Measurements from ENCODE around the gene COPS3.

The COPS3 gene

GRCh38 chr17:17252149-17252661 is 28.8 kb downstream of the COPS3 start:
- H3K27ac ChIP-seq, result no peak overlapping the region
- CTCF ChIA-PET, result no interaction called here
- DNase-seq (ENCODE audit: low spot score), result no peak
- no peak for TF ChIP-seq CTCF (conservative IDR thresholded peaks at IDR 0.05; ENCODE audit: low read depth)
- POLR2A ChIA-PET (ENCODE audit: low non-redundant PET), result no interaction called here

- CTCF ChIA-PET, result no interaction called here
- POLR2A ChIA-PET (ENCODE audit: low non-redundant PET), result no interaction called here
- H3K27ac ChIP-seq, result no peak overlapping the region
- no peak for DNase-seq (ENCODE audit: low spot score)
- TF ChIP-seq CTCF (conservative IDR thresholded peaks at IDR 0.05; ENCODE audit: low read depth), result no peak
Observed at GRCh38 chr17:17246879-17247278, 34.2 kb downstream of the COPS3 start.

GRCh38 chr17:17243163-17243562 is 37.9 kb downstream of the COPS3 start:
- CTCF ChIA-PET, result no interaction called here
- no peak for DNase-seq (ENCODE audit: low spot score)
- no peak for TF ChIP-seq CTCF (conservative IDR thresholded peaks at IDR 0.05; ENCODE audit: low read depth)
- POLR2A ChIA-PET (ENCODE audit: low non-redundant PET), result no interaction called here
- no peak overlapping the region for H3K27ac ChIP-seq

- no peak for DNase-seq (ENCODE audit: low spot score)
- H3K27ac ChIP-seq, result no peak overlapping the region
- ChIA-PET POLR2A (ENCODE audit: low non-redundant PET) (no interaction called here), CTCF (no interaction called here)
- TF ChIP-seq CTCF (conservative IDR thresholded peaks at IDR 0.05; ENCODE audit: low read depth), result no peak
Observed at GRCh38 chr17:17242246-17242645, 38.8 kb downstream of the COPS3 start.

GRCh38 chr17:17241656-17242055 is 39.4 kb downstream of the COPS3 start:
- no peak for DNase-seq (ENCODE audit: low spot score)
- ChIA-PET POLR2A (ENCODE audit: low non-redundant PET) (no interaction called here), CTCF (no interaction called here)
- no peak for TF ChIP-seq CTCF (conservative IDR thresholded peaks at IDR 0.05; ENCODE audit: low read depth)
- no peak overlapping the region for H3K27ac ChIP-seq

GRCh38 chr17:17239832-17240231 is 41.2 kb downstream of the COPS3 start:
- ChIA-PET CTCF (no interaction called here), POLR2A (ENCODE audit: low non-redundant PET) (no interaction called here)
- no peak overlapping the region for H3K27ac ChIP-seq
- no peak for DNase-seq (ENCODE audit: low spot score)
- TF ChIP-seq CTCF (conservative IDR thresholded peaks at IDR 0.05; ENCODE audit: low read depth), result no peak
